Fibroblast of skin of scalp (primary cell): ENCODE measurements around the gene PRKN.

Experiments used
- DNase-seq: peaks from one replicate; pipeline ENCODE4 v3.0.0-alpha.2; 2013

The PRKN gene

GRCh38 chr6:162230147-162230752 lies 497.3 kb downstream of the PRKN start:
- no peak for DNase-seq

- no peak for DNase-seq
These were observed 498.5 kb downstream of the PRKN start for GRCh38 chr6:162229093-162229492.

GRCh38 chr6:162226803-162227202 lies 500.8 kb downstream of the PRKN start:
- DNase-seq, result no peak

GRCh38 chr6:162222521-162222920 lies 505.0 kb downstream of the PRKN start:
- no peak for DNase-seq

GRCh38 chr6:162220876-162221275 lies 506.7 kb downstream of the PRKN start:
- DNase-seq, result no peak

- no peak for DNase-seq
These were observed 508.3 kb downstream of the PRKN start for GRCh38 chr6:162219266-162219665.

GRCh38 chr6:162217811-162218493 lies 509.6 kb downstream of the PRKN start:
- no peak for DNase-seq

- no peak for DNase-seq
These were observed 510.5 kb downstream of the PRKN start for GRCh38 chr6:162217058-162217457.

GRCh38 chr6:162211777-162212176 lies 515.8 kb downstream of the PRKN start:
- no peak for DNase-seq

GRCh38 chr6:162211022-162211421 lies 516.5 kb downstream of the PRKN start:
- no peak for DNase-seq

- no peak for DNase-seq
These were observed 524.3 kb downstream of the PRKN start for GRCh38 chr6:162203287-162203686.

- DNase-seq, result no peak
These were observed 526.4 kb downstream of the PRKN start for GRCh38 chr6:162200945-162201690.

GRCh38 chr6:162200041-162200440 lies 527.5 kb downstream of the PRKN start:
- no peak for DNase-seq

- DNase-seq, result no peak
These were observed 528.6 kb downstream of the PRKN start for GRCh38 chr6:162198925-162199324.

GRCh38 chr6:162198076-162198475 lies 529.5 kb downstream of the PRKN start:
- no peak for DNase-seq

GRCh38 chr6:162195441-162195840 lies 532.1 kb downstream of the PRKN start:
- no peak for DNase-seq

- DNase-seq, result no peak
These were observed 536.6 kb downstream of the PRKN start for GRCh38 chr6:162190981-162191380.

- DNase-seq, result no peak
These were observed 540.2 kb downstream of the PRKN start for GRCh38 chr6:162187168-162187935.

GRCh38 chr6:162184465-162184864 lies 543.1 kb downstream of the PRKN start:
- DNase-seq, result no peak

- no peak for DNase-seq
These were observed 545.7 kb downstream of the PRKN start for GRCh38 chr6:162181741-162182401.

- no peak for DNase-seq
These were observed 546.5 kb downstream of the PRKN start for GRCh38 chr6:162181111-162181510.

GRCh38 chr6:162179196-162179951 lies 548.2 kb downstream of the PRKN start:
- DNase-seq, result no peak
